ENCODE data around the gene PGAM4. TPM values are rescaled to one million over a fixed set of nuclear protein-coding genes. Genes with fewer than 3 reads are reported as not detected.

The PGAM4 gene
- polyA plus RNA-seq, 1 donor from 2014 or later = not detected

Other genes with a start within 250 kb of the PGAM4 start
- gene ATRX, start 183.4 kb downstream of the PGAM4 start, polyA plus RNA-seq = 86.7 TPM
- gene MAGT1, start 74.2 kb downstream of the PGAM4 start, polyA plus RNA-seq = 34.0 TPM
- 326 TPM for gene COX7B, start 70.2 kb downstream of the PGAM4 start, polyA plus RNA-seq
- 4.1 TPM for gene ATP7A, start 58.9 kb downstream of the PGAM4 start, polyA plus RNA-seq
- gene PGK1, start 134.6 kb upstream of the PGAM4 start, polyA plus RNA-seq = 378 TPM
- gene TAF9B, start 170.0 kb upstream of the PGAM4 start, polyA plus RNA-seq = 8.4 TPM